HepG2 (cell line): ENCODE data around the gene SLC15A2. TPM values are rescaled to one million over a fixed set of nuclear protein-coding genes. Genes with fewer than 3 reads are reported as not detected.

ENCODE experiments used
- ATAC-seq: fragments of 200-7000 bp; cut with Tn5 transposase; 3 replicates; pipeline ENCODE4 v1.9.1; 2020; ENCODE audit warnings: mild to moderate bottlenecking, moderate library complexity
- BruUV-seq: library from RNA; stranded (reverse); fragments of 400-500 nt; replicated peaks from 2 replicates; lab custom pipeline; 2021; lab: Mats Ljungman, UMichigan
- CTCF ChIA-PET: fragments of 300-600 bp; formaldehyde crosslinking; extraction: SDS; loops from one replicate; lab custom pipeline; 2021; ENCODE audit warnings: low total read pairs, inconsistent platforms, low intra/inter-chr PET ratio; lab: Yijun Ruan, JAX
- POLR2A ChIA-PET: fragments of 350-600 bp; sonication (Branson Sonifier 250); formaldehyde crosslinking; loops from one replicate; lab custom pipeline; 2020; ENCODE audit warnings: antibody characterized with exemption, inconsistent platforms; lab: Yijun Ruan, JAX
- DNase-seq: peaks from one replicate; pipeline ENCODE4 v3.0.0-alpha.2; 2015; ENCODE audit warnings: low spot score
- FAIRE-seq: peaks from 3 replicates; lab custom pipeline; 2011; peaks lifted over from hg19 to GRCh38; lab: Jason Lieb, UNC
- H2AFZ ChIP-seq: one replicate; pipeline ENCODE4 v1.6.1; 2011; ENCODE audit warnings: low read length, inconsistent platforms
- H3K27ac ChIP-seq: fragments of 300-600 bp; 3 replicates; pipeline ENCODE4 v1.8.0; 2011; ENCODE audit warnings: mixed run types, mild to moderate bottlenecking, mixed read lengths, low read length, inconsistent platforms; ENCODE audit not compliant: insufficient read depth; ENCODE audit errors: extremely low read length
- H3K27me3 ChIP-seq, 2 experiments: fragments of 200-600 bp in 1 of 2; 2 replicates in 1 of 2; 3 replicates in 1 of 2; pipeline versions ENCODE4 v1.6.0 to v1.8.0; 2011; ENCODE audit warnings: low read length in 2 of 2, mild to moderate bottlenecking in 2 of 2, moderate library complexity in 2 of 2, inconsistent platforms in 1 of 2; ENCODE audit not compliant: insufficient read depth in 2 of 2, control insufficient read depth in 1 of 2
- H3K36me3 ChIP-seq, 2 experiments: fragments of 200-600 bp in 1 of 2; replicated peaks in 1 of 2; 2 replicates in 1 of 2; 3 replicates in 1 of 2; pipeline versions ENCODE4 v1.5.1 to v1.8.0; 2011; ENCODE audit warnings: low read length in 2 of 2, inconsistent platforms in 1 of 2; ENCODE audit not compliant: insufficient read depth in 2 of 2, control insufficient read depth in 1 of 2
- H3K4me1 ChIP-seq: 2 replicates; pipeline ENCODE4 v1.5.1; 2012; ENCODE audit warnings: low read length, inconsistent platforms; ENCODE audit not compliant: insufficient read depth
- H3K4me2 ChIP-seq: 2 replicates; pipeline ENCODE4 v1.6.0; 2011; ENCODE audit warnings: low read depth, low read length, inconsistent platforms
- H3K4me3 ChIP-seq, 3 experiments: fragments of 200-600 bp in 1 of 3; sonication (generic), shearing (Covaris generic) in 1 of 3; replicated peaks in 1 of 3; 2 replicates each; pipeline ENCODE4 v1.5.1; 2011 to 2016; ENCODE audit warnings: low read length in 3 of 3, inconsistent platforms in 2 of 3, low read depth in 2 of 3, mild to moderate bottlenecking in 2 of 3, control low read depth in 1 of 3, mixed read lengths in 1 of 3; ENCODE audit not compliant: insufficient read depth in 1 of 3
- H3K79me2 ChIP-seq: one replicate; pipeline ENCODE4 v1.6.1; 2011; ENCODE audit warnings: low read length, inconsistent platforms; ENCODE audit not compliant: insufficient read depth
- H3K9ac ChIP-seq: 2 replicates; pipeline ENCODE4 v1.6.0; 2011; ENCODE audit warnings: mild to moderate bottlenecking, low read depth, low read length, inconsistent platforms; ENCODE audit not compliant: insufficient read depth
- H3K9me3 ChIP-seq: 2 replicates; pipeline ENCODE4 v1.5.1; 2012; ENCODE audit warnings: mild to moderate bottlenecking, low read length
- H4K20me1 ChIP-seq: 2 replicates; pipeline ENCODE4 v1.6.0; 2011; ENCODE audit warnings: inconsistent platforms, mild to moderate bottlenecking, low read length, moderate library complexity; ENCODE audit not compliant: insufficient read depth
- DNMT1 ChIP-seq: sonication (generic); formaldehyde crosslinking; IDR thresholded peaks from 2 replicates; pipeline ENCODE4 v1.5.1; 2020; ENCODE audit warnings: mild to moderate bottlenecking, missing genetic modification reagents
- EHMT2 ChIP-seq: fragments of 200-600 bp; sonication (generic); IDR thresholded peaks from 2 replicates; pipeline ENCODE4 v1.7.0; 2017; ENCODE audit warnings: antibody characterized with exemption, low read depth, low read length, borderline replicate concordance
- KAT8 ChIP-seq: IDR thresholded peaks from 2 replicates; pipeline ENCODE4 v1.6.1; 2016; ENCODE audit warnings: missing genetic modification reagents, missing compliant biosample characterization
- NFYB ChIP-seq: sonication (generic); formaldehyde crosslinking; IDR thresholded peaks from 2 replicates; pipeline ENCODE4 v1.4.0; 2020; ENCODE audit warnings: missing genetic modification reagents
- PAF1 ChIP-seq: IDR thresholded peaks from 2 replicates; pipeline ENCODE4 v1.6.1; 2016; ENCODE audit warnings: missing genetic modification reagents, missing compliant biosample characterization
- PHF20 ChIP-seq: sonication (generic); formaldehyde crosslinking; IDR thresholded peaks from 2 replicates; pipeline ENCODE4 v1.5.0; 2020; ENCODE audit warnings: mild to moderate bottlenecking, missing genetic modification reagents
- SYNCRIP ChIP-seq: fragments of 200-400 bp; formaldehyde crosslinking; IDR thresholded peaks from 2 replicates; pipeline ENCODE4 v1.6.1; 2018; ENCODE audit warnings: mild to moderate bottlenecking, low read depth, low read length; ENCODE audit not compliant: insufficient read depth
- ZFY ChIP-seq: sonication (generic); formaldehyde crosslinking; IDR thresholded peaks from 2 replicates; pipeline ENCODE4 v1.4.0; 2020; ENCODE audit warnings: missing genetic modification reagents
- ZNF256 ChIP-seq: sonication (generic); formaldehyde crosslinking; conservative IDR thresholded peaks from 2 replicates; pipeline ENCODE4 v1.4.0; 2020; ENCODE audit warnings: missing genetic modification reagents
- ZNF557 ChIP-seq: sonication (generic); formaldehyde crosslinking; IDR thresholded peaks from 2 replicates; pipeline ENCODE4 v1.4.0; 2020; ENCODE audit warnings: missing genetic modification reagents
- ZNF576 ChIP-seq: sonication (generic); formaldehyde crosslinking; IDR thresholded peaks from 2 replicates; pipeline ENCODE4 v1.4.0; 2020; ENCODE audit warnings: mild to moderate bottlenecking, missing genetic modification reagents
- ZNF652 ChIP-seq: IDR thresholded peaks from 2 replicates; pipeline ENCODE4 v1.6.1; 2016; ENCODE audit warnings: low read depth, borderline replicate concordance
- ZNF670 ChIP-seq: sonication (generic); formaldehyde crosslinking; IDR thresholded peaks from 2 replicates; pipeline ENCODE4 v1.8.0; 2022; ENCODE audit warnings: mild to moderate bottlenecking, missing genetic modification reagents, borderline replicate concordance
- ZNF746 ChIP-seq: sonication (generic); formaldehyde crosslinking; IDR thresholded peaks from 2 replicates; pipeline ENCODE4 v1.8.0; 2022; ENCODE audit warnings: mild to moderate bottlenecking, missing genetic modification reagents
- ZSCAN25 ChIP-seq: sonication (generic); formaldehyde crosslinking; IDR thresholded peaks from 2 replicates; pipeline ENCODE4 v1.8.0; 2022; ENCODE audit warnings: mild to moderate bottlenecking, missing genetic modification reagents
- WGBS: methylation state at CpG from one replicate; pipeline ENCODE4 v1.1.6; 2017; ENCODE audit warnings: low lambda C conversion rate; 5-methylcytosine and 5-hydroxymethylcytosine counted together
- in situ Hi-C: cut with HindIII; loops from 2 replicates; pipeline ENCODE4 v1.10.0; 2017; ENCODE audit warnings: low pct_unique_long_range_greater_than_20kb; ENCODE audit not compliant: extremely low pct_ligation_motif_present
- intact Hi-C: fragments of 100-400 bp; cut with micrococcal nuclease; formaldehyde crosslinking; loops from one replicate; pipeline ENCODE4 v1.10.0; 2022; ENCODE audit not compliant: unreplicated experiment
- polyA plus RNA-seq, 8 experiments: library from polyadenylated mRNA; depleted of rRNA in 3 of 8; stranded (reverse) in 7 of 8; unstranded in 1 of 8; fragments of >200 nt; fragmentation: Illumina TruSeq in 4 of 8; extraction: Trizol in 4 of 8; gene quantifications; 2 replicates each; pipeline versions ENCODE4 v1.2.1 to v1.2.3, GENCODE V29; 2011 to 2016; ENCODE audit warnings: low read depth in 4 of 8, missing spikeins in 1 of 8, mixed read lengths in 1 of 8; ENCODE audit not compliant: insufficient read depth in 1 of 8
- total RNA-seq, 5 experiments: library from RNA; depleted of rRNA; stranded (reverse); fragments of >200 nt; fragmentation: Illumina TruSeq; extraction: Trizol; gene quantifications; 2 replicates each; pipeline ENCODE4 v1.2.3, GENCODE V29; 2016; ENCODE audit warnings: low read depth in 1 of 5
- TF ChIP-seq, protein P1 (sequence below): sonication (generic); formaldehyde crosslinking; IDR thresholded peaks from 2 replicates; pipeline ENCODE4 v1.4.0; 2020; ENCODE audit warnings: missing genetic modification reagents
- TF ChIP-seq, protein P2 (sequence below): sonication (generic); formaldehyde crosslinking; IDR thresholded peaks from 2 replicates; pipeline ENCODE4 v1.4.0; 2020; ENCODE audit warnings: missing genetic modification reagents

Gene SLC15A2
- total and polyA plus RNA-seq, 2 of the 13 experiments (the other 11 are each of a cell fraction or from before 2014, with no cell fraction given), result 1.0 to 1.4 TPM

DNA sequence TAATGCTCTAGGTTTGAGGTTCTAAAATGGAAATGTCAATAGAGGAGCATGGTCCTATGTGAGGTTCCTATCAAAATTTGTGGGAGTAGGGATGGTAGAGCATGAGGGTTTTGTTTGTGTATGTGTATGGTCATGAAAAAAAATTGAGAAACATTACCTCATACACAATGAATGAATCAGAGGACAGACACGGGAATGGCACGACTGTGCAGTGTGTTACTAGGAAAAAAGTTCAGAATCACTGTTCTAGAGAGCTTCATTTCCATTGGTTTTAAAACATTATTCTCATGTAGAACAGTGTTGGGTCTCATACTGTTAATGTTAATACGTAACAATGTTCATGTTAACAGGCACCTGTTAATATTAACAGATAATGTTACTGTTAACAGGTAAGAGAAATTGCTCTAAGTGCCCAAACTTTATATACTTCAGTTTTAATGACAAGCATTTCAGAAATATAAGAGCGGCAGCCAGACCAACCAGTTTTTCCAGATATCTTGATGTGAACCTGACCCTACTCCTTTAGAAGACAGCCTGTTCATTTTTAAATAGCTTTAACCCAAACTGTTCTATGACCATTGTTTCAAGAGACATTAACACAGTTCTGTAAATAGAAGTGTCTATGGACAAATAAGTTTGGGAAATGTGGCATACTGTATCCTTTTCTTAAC is 48.0 kb downstream of the SLC15A2 start:
- Histone ChIP-seq H3K79me2 (no peaks in the 10 kb centered on the region), H3K4me1 (no peaks in the 10 kb centered on the region), H3K9ac (no peak overlapping the region), H2AFZ (no peak overlapping the region), H4K20me1 (no peaks in the 10 kb centered on the region), H3K4me2 (no peak overlapping the region), H3K27ac (no peak overlapping the region), H3K27me3 (no peaks in the 10 kb centered on the region)
- BruUV-seq, result no TSS peak
- in situ Hi-C loops (no loop called here), intact Hi-C loops (no loop called here)
- POLR2A ChIA-PET, result no interaction called here
- WGBS, result 86% methylated on average over 4 of the region's 4 CpGs
- DNase-seq, result no peak
- TF ChIP-seq ZNF746, result no peak
- TF ChIP-seq ZNF652 (CRISPR knock-in tag), result no peak
- TF ChIP-seq DNMT1 (CRISPR knock-in tag), result no peak
- no peak for TF ChIP-seq SYNCRIP
- TF ChIP-seq, all 625 proteins: peak for 0
- Histone ChIP-seq H3K4me3 (no peak overlapping the region), H3K9me3 (no peaks in the 10 kb centered on the region), H3K36me3 (no peaks in the 10 kb centered on the region)
- FAIRE-seq, result no peak
- no peak for ATAC-seq
- CTCF ChIA-PET, result no interaction called here

DNA sequence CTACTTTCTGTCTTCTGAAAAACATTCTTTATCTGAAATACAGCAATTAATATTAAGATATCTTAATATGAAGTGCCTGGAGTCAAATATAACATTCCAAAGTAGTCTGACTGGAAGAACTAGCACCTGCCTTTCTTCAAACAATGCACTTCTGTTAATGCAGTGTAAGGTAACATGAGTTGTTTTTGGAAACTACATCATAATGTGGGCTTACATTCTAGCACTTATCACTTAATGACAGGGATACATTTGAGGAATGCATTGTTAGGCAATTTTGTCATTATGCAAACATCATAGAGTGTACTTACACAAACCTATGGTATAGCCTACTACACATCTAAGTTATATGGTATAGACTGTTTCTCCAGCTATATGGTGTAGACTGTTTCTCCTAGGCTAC is 49.2 kb downstream of the SLC15A2 start:
- ChIA-PET POLR2A (no interaction called here), CTCF (no interaction called here)
- Histone ChIP-seq H4K20me1 (no peaks in the 10 kb centered on the region), H3K4me1 (no peaks in the 10 kb centered on the region), H3K9me3 (no peaks in the 10 kb centered on the region), H3K4me2 (no peak overlapping the region), H3K36me3 (no peaks in the 10 kb centered on the region), H2AFZ (no peak overlapping the region), H3K9ac (no peak overlapping the region), H3K4me3 (no peak overlapping the region), H3K27me3 (no peaks in the 10 kb centered on the region), H3K27ac (no peak overlapping the region), H3K79me2 (no peaks in the 10 kb centered on the region)
- ATAC-seq (no peak), FAIRE-seq (no peak), DNase-seq (peak; percentile 6)
- BruUV-seq, result no TSS peak
- intact Hi-C loops (no loop called here), in situ Hi-C loops (no loop called here)
- no peak for TF ChIP-seq ZNF576 (CRISPR knock-in tag)
- TF ChIP-seq PAF1 (CRISPR knock-in tag), result no peak
- no peak for TF ChIP-seq ZSCAN25 (CRISPR knock-in tag)
- TF ChIP-seq, protein P1, sequence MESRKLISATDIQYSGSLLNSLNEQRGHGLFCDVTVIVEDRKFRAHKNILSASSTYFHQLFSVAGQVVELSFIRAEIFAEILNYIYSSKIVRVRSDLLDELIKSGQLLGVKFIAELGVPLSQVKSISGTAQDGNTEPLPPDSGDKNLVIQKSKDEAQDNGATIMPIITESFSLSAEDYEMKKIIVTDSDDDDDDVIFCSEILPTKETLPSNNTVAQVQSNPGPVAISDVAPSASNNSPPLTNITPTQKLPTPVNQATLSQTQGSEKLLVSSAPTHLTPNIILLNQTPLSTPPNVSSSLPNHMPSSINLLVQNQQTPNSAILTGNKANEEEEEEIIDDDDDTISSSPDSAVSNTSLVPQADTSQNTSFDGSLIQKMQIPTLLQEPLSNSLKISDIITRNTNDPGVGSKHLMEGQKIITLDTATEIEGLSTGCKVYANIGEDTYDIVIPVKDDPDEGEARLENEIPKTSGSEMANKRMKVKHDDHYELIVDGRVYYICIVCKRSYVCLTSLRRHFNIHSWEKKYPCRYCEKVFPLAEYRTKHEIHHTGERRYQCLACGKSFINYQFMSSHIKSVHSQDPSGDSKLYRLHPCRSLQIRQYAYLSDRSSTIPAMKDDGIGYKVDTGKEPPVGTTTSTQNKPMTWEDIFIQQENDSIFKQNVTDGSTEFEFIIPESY, result no peak
- TF ChIP-seq ZNF557 (CRISPR knock-in tag), result no peak
- no peak for TF ChIP-seq ZNF670 (CRISPR knock-in tag)
- no peak for TF ChIP-seq ZFY (CRISPR knock-in tag)
- no peak for TF ChIP-seq ZNF256 (CRISPR knock-in tag)
- TF ChIP-seq EHMT2, result no peak
- no peak for TF ChIP-seq NFYB (CRISPR knock-in tag)
- TF ChIP-seq, protein P2, sequence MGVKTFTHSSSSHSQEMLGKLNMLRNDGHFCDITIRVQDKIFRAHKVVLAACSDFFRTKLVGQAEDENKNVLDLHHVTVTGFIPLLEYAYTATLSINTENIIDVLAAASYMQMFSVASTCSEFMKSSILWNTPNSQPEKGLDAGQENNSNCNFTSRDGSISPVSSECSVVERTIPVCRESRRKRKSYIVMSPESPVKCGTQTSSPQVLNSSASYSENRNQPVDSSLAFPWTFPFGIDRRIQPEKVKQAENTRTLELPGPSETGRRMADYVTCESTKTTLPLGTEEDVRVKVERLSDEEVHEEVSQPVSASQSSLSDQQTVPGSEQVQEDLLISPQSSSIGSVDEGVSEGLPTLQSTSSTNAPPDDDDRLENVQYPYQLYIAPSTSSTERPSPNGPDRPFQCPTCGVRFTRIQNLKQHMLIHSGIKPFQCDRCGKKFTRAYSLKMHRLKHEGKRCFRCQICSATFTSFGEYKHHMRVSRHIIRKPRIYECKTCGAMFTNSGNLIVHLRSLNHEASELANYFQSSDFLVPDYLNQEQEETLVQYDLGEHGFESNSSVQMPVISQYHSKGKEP (CRISPR knock-in tag), result no peak
- TF ChIP-seq KAT8 (CRISPR knock-in tag), result no peak
- no peak for TF ChIP-seq PHF20 (CRISPR knock-in tag)
- no peak for TF ChIP-seq SYNCRIP
